Measurements from ENCODE around the gene RAB13.
"Not testable (repeated sequence)": the region's sequence is repeated elsewhere in the genome, so short reads cannot be mapped to it uniquely, and the experiment has no call there.

The RAB13 gene

GRCh38 chr1:153990468-153991150 lies 4.5 kb upstream of the RAB13 start, which contains the start of gene RPS27:
Gene RPS27, plus strand, starts transcription at chr1:153990762. Its CDS starts 35 bp downstream, at chr1:153990797.
- FAIRE-seq: peak; percentile 60
- TF ChIP-seq POLR2A (IDR thresholded peaks at IDR 0.05; ENCODE audit: low read depth, low read length): peak; percentile 99

GRCh38 chr1:153987621-153988020 lies 1.5 kb upstream of the RAB13 start:
- FAIRE-seq (no peak), DNase-seq (ENCODE audit: insufficient read length, low spot score) (no peak)
- TF ChIP-seq POLR2A (IDR thresholded peaks at IDR 0.05; ENCODE audit: low read depth, low read length): no peak

More at GRCh38 chr1:153990468-153991150, 4.5 kb upstream of the RAB13 start, which contains the start of gene RPS27:
- peak; percentile 72 for DNase-seq (ENCODE audit: insufficient read length, low spot score)

- peak; percentile 64 for TF ChIP-seq POLR2A (IDR thresholded peaks at IDR 0.05; ENCODE audit: low read depth, low read length)
- DNase-seq (ENCODE audit: insufficient read length, low spot score) (no peak), FAIRE-seq (no peak)
Observed at GRCh38 chr1:153985341-153985912, 712 bp downstream of the RAB13 start.

GRCh38 chr1:153984123-153984894 lies 1.8 kb downstream of the RAB13 start:
- DNase-seq (ENCODE audit: insufficient read length, low spot score) (no peak), FAIRE-seq (no peak)
- TF ChIP-seq POLR2A (IDR thresholded peaks at IDR 0.05; ENCODE audit: low read depth, low read length): no peak

- not testable (repeated sequence) for DNase-seq (ENCODE audit: insufficient read length, low spot score); FAIRE-seq
Observed at GRCh38 chr1:153981735-153982134, 4.4 kb downstream of the RAB13 start.

GRCh38 chr1:153979091-153979490 lies 7.0 kb downstream of the RAB13 start:
- FAIRE-seq; DNase-seq (ENCODE audit: insufficient read length, low spot score): not testable (repeated sequence)

GRCh38 chr1:153978274-153978909 lies 7.7 kb downstream of the RAB13 start:
- no peak for DNase-seq (ENCODE audit: insufficient read length, low spot score)
- FAIRE-seq: no peak
- TF ChIP-seq POLR2A (IDR thresholded peaks at IDR 0.05; ENCODE audit: low read depth, low read length): no peak

GRCh38 chr1:153977250-153978240 lies 8.6 kb downstream of the RAB13 start, which contains the start of gene JTB:
Gene JTB, minus strand, starts transcription at chr1:153977674. Its CDS starts 422 bp downstream, at chr1:153977252.
- TF ChIP-seq POLR2A (IDR thresholded peaks at IDR 0.05; ENCODE audit: low read depth, low read length): peak; percentile 67
- FAIRE-seq (no peak), DNase-seq (ENCODE audit: insufficient read length, low spot score) (peak; percentile 64)

GRCh38 chr1:153976819-153977249 lies 9.3 kb downstream of the RAB13 start:
- TF ChIP-seq POLR2A (IDR thresholded peaks at IDR 0.05; ENCODE audit: low read depth, low read length): no peak
- no peak for FAIRE-seq
- no peak for DNase-seq (ENCODE audit: insufficient read length, low spot score)

- TF ChIP-seq POLR2A (IDR thresholded peaks at IDR 0.05; ENCODE audit: low read depth, low read length): no peak
- FAIRE-seq (no peak), DNase-seq (ENCODE audit: insufficient read length, low spot score) (no peak)
Observed at GRCh38 chr1:153973525-153973924, 12.6 kb downstream of the RAB13 start.

GRCh38 chr1:153973071-153973470 lies 13.1 kb downstream of the RAB13 start:
- no peak for TF ChIP-seq POLR2A (IDR thresholded peaks at IDR 0.05; ENCODE audit: low read depth, low read length)
- DNase-seq (ENCODE audit: insufficient read length, low spot score) (no peak), FAIRE-seq (no peak)

GRCh38 chr1:153970346-153970745 lies 15.8 kb downstream of the RAB13 start:
- TF ChIP-seq POLR2A (IDR thresholded peaks at IDR 0.05; ENCODE audit: low read depth, low read length): no peak
- FAIRE-seq: no peak
- no peak for DNase-seq (ENCODE audit: insufficient read length, low spot score)

GRCh38 chr1:153968972-153969371 lies 17.2 kb downstream of the RAB13 start:
- no peak for TF ChIP-seq POLR2A (IDR thresholded peaks at IDR 0.05; ENCODE audit: low read depth, low read length)
- FAIRE-seq (no peak), DNase-seq (ENCODE audit: insufficient read length, low spot score) (no peak)
